Neuronal stem cell (in vitro differentiated cells): ENCODE measurements around the gene ZNF841. TPM values are rescaled to one million over a fixed set of nuclear protein-coding genes. Genes with fewer than 3 reads are reported as not detected.
A peak's percentile ranks its signal among the peaks of the same experiment; 100 is the strongest.

Experiments used
- DNase-seq: peaks from one replicate; pipeline ENCODE4 v3.0.0-alpha.2; 2013; ENCODE audit warnings: low spot score
- H2AFZ ChIP-seq: one replicate; pipeline ENCODE4 v1.6.1; 2013; ENCODE audit warnings: mild to moderate bottlenecking, low read length, inconsistent platforms
- H2AK5ac ChIP-seq: 2 replicates; pipeline ENCODE4 v1.6.1; 2013; ENCODE audit warnings: low read depth, mild to moderate bottlenecking, inconsistent platforms, low read length, moderate library complexity, mixed read lengths
- H2BK120ac ChIP-seq: 2 replicates; pipeline ENCODE4 v1.6.1; 2013; ENCODE audit warnings: low read depth, mild to moderate bottlenecking, inconsistent platforms, low read length, moderate library complexity, mixed read lengths
- H2BK12ac ChIP-seq: one replicate; pipeline ENCODE4 v1.6.1; 2013; ENCODE audit warnings: low read length, inconsistent platforms
- H2BK15ac ChIP-seq: 2 replicates; pipeline ENCODE4 v1.6.1; 2013; ENCODE audit warnings: mild to moderate bottlenecking, low read length, inconsistent platforms, mixed read lengths
- H2BK5ac ChIP-seq: one replicate; pipeline ENCODE4 v1.6.1; 2013; ENCODE audit warnings: inconsistent platforms, mild to moderate bottlenecking, low read length, moderate library complexity
- H3K14ac ChIP-seq: one replicate; pipeline ENCODE4 v1.6.1; 2013; ENCODE audit warnings: low read length, inconsistent platforms
- H3K18ac ChIP-seq: 2 replicates; pipeline ENCODE4 v1.6.1; 2013; ENCODE audit warnings: low read length, inconsistent platforms
- H3K23ac ChIP-seq: 2 replicates; pipeline ENCODE4 v1.6.1; 2013; ENCODE audit warnings: low read depth, mild to moderate bottlenecking, mixed read lengths, low read length, inconsistent platforms; ENCODE audit not compliant: poor library complexity
- H3K27ac ChIP-seq: replicated peaks from 3 replicates; pipeline ENCODE4 v1.5.1; 2013; ENCODE audit warnings: low read length, inconsistent platforms
- H3K27me3 ChIP-seq, 3 experiments: 2 replicates each; pipeline ENCODE4 v1.6.1; 2013; ENCODE audit warnings: low read length in 3 of 3, mild to moderate bottlenecking in 2 of 3, inconsistent platforms in 1 of 3, low read depth in 1 of 3, mixed read lengths in 1 of 3, moderate library complexity in 1 of 3; ENCODE audit not compliant: control insufficient read depth in 3 of 3, insufficient read depth in 3 of 3
- H3K36me3 ChIP-seq, 2 donors: replicated peaks in 1 of 2; 2 replicates each; pipeline ENCODE4 v1.6.1; 2013; ENCODE audit warnings: low read length in 2 of 2; ENCODE audit not compliant: control insufficient read depth in 2 of 2, insufficient read depth in 2 of 2
- H3K4ac ChIP-seq: 2 replicates; pipeline ENCODE4 v1.6.1; 2013; ENCODE audit warnings: inconsistent platforms, mild to moderate bottlenecking, low read length, moderate library complexity
- H3K4me1 ChIP-seq, 2 donors: 1 replicate in 1 of 2; 2 replicates in 1 of 2; pipeline ENCODE4 v1.6.1; 2013; ENCODE audit warnings: low read length in 2 of 2, low read depth in 1 of 2; ENCODE audit not compliant: control insufficient read depth in 2 of 2, insufficient read depth in 1 of 2
- H3K4me2 ChIP-seq: one replicate; pipeline ENCODE4 v1.6.1; 2013; ENCODE audit warnings: mild to moderate bottlenecking, low read length, inconsistent platforms; ENCODE audit not compliant: insufficient read depth, poor library complexity, severe bottlenecking
- H3K4me3 ChIP-seq, 2 donors: 2 replicates each; pipeline ENCODE4 v1.5.1; 2013; ENCODE audit warnings: low read length in 2 of 2, mild to moderate bottlenecking in 2 of 2, inconsistent platforms in 1 of 2, moderate library complexity in 1 of 2
- H3K79me1 ChIP-seq: one replicate; pipeline ENCODE4 v1.6.1; 2013; ENCODE audit warnings: low read depth, mild to moderate bottlenecking, inconsistent platforms, low read length, moderate library complexity
- H3K9ac ChIP-seq: one replicate; pipeline ENCODE4 v1.6.1; 2013; ENCODE audit warnings: mild to moderate bottlenecking, low read depth, low read length, inconsistent platforms; ENCODE audit not compliant: poor library complexity
- H3K9me3 ChIP-seq, 2 donors: replicated peaks in 1 of 2; 2 replicates each; pipeline versions ENCODE3 to v1.6.1; 2013; ENCODE audit warnings: low read length in 2 of 2, mild to moderate bottlenecking in 2 of 2, inconsistent platforms in 1 of 2, low read depth in 1 of 2, mixed read lengths in 1 of 2, moderate library complexity in 1 of 2; ENCODE audit not compliant: control insufficient read depth in 2 of 2, insufficient read depth in 1 of 2
- H4K8ac ChIP-seq: one replicate; pipeline ENCODE4 v1.6.1; 2013; ENCODE audit warnings: low read depth, mild to moderate bottlenecking, inconsistent platforms, low read length, moderate library complexity
- H4K91ac ChIP-seq: one replicate; pipeline ENCODE4 v1.6.1; 2013; ENCODE audit warnings: low read length, low read depth, mild to moderate bottlenecking, inconsistent platforms; ENCODE audit not compliant: poor library complexity
- WGBS, 2 donors: extraction: QIAGEN DNeasy Blood & Tissue Kit; methylation state at CpG; one replicate each; pipeline ENCODE4 v1.1.7; 2013; ENCODE audit warnings: missing lambda C conversion rate in 2 of 2, mixed read lengths in 1 of 2; ENCODE audit not compliant: insufficient read length in 2 of 2, insufficient replicate concordance in 1 of 2; ENCODE audit errors: extremely low coverage in 2 of 2; 5-methylcytosine and 5-hydroxymethylcytosine counted together
- polyA plus RNA-seq, 2 experiments: library from polyadenylated mRNA; stranded (reverse); fragments of 200-250 nt; gene quantifications; one replicate each; pipeline ENCODE4 v1.2.3, GENCODE V29; 2013

The ZNF841 gene
- polyA plus RNA-seq (2013, experiment 1 of 2) = 4.7 TPM
- polyA plus RNA-seq (2013, experiment 2 of 2) = 4.7 TPM

GRCh38 chr19:52095172-52096014 is at the start of gene ZNF841:
TSS of gene ZNF841 (minus strand) at chr19:52095765. CDS start at chr19:52084801, 10,964 bp downstream.
- Histone ChIP-seq H4K91ac (no peak within 1 kb of the TSS), H3K4ac (no peak within 1 kb of the TSS), H2AFZ (peak within 1 kb of the TSS; percentile 80), H2BK5ac (no peak within 1 kb of the TSS), H3K4me1 (peaks cover 0 to 2% of the 10 kb centered on the region in 2 donors), H2BK12ac (no peak within 1 kb of the TSS), H3K79me1 (no peaks in the 10 kb centered on the region), H4K8ac (no peak within 1 kb of the TSS), H3K9me3 (peaks cover 4 to 54% of the 10 kb centered on the region in 2 donors), H3K9ac (peak within 1 kb of the TSS; percentile 83), H3K23ac (no peak within 1 kb of the TSS), H3K14ac (no peak within 1 kb of the TSS), H3K27ac (no peak within 1 kb of the TSS), H3K36me3 (peaks cover 0 to 34% of the 10 kb centered on the region in 2 donors), H3K18ac (peak within 1 kb of the TSS; percentile 71), H3K27me3 (peaks cover 0 to 2% (median 0%) of the 10 kb centered on the region in 3 experiments), H2BK120ac (no peak within 1 kb of the TSS), H2BK15ac (no peak within 1 kb of the TSS), H3K4me2 (peak within 1 kb of the TSS; percentile 78), H3K4me3 (peak within 1 kb of the TSS; percentile 66 to 97), H2AK5ac (no peak within 1 kb of the TSS)
- DNase-seq = peak; percentile 69
- no CpG with 5 or more reads among the region's 59 CpGs for WGBS, 2 donors

- no peak overlapping the region for H3K23ac ChIP-seq
- H2BK120ac ChIP-seq = no peak overlapping the region
- H3K14ac ChIP-seq = no peak overlapping the region
- no peak overlapping the region for H2BK5ac ChIP-seq
- no peak overlapping the region for H3K9ac ChIP-seq
- no peak overlapping the region for H3K18ac ChIP-seq
- H2AK5ac ChIP-seq = no peak overlapping the region
- no CpG with 5 or more reads among the region's 3 CpGs for WGBS, 2 donors
- no peak overlapping the region for H3K4me2 ChIP-seq
- H3K4me3 ChIP-seq = no peak overlapping the region
- H3K4me1 ChIP-seq = peaks cover 0 to 4% of the 10 kb centered on the region in 2 donors
- peaks cover 2 to 17% of the 10 kb centered on the region in 2 donors for H3K9me3 ChIP-seq
- H2BK12ac ChIP-seq = no peak overlapping the region
- H3K27me3 ChIP-seq = no peaks in the 10 kb centered on the region
- H3K79me1 ChIP-seq = no peaks in the 10 kb centered on the region
- no peak overlapping the region for H3K27ac ChIP-seq
- no peak overlapping the region for H2BK15ac ChIP-seq
- no peak for DNase-seq
- no peak overlapping the region for H4K91ac ChIP-seq
- H2AFZ ChIP-seq = no peak overlapping the region
- H3K36me3 ChIP-seq = peaks cover 0 to 8% of the 10 kb centered on the region in 2 donors
- no peak overlapping the region for H4K8ac ChIP-seq
- no peak overlapping the region for H3K4ac ChIP-seq
Measured at GRCh38 chr19:52142001-52142595, 46.5 kb upstream of the ZNF841 start.

DNA sequence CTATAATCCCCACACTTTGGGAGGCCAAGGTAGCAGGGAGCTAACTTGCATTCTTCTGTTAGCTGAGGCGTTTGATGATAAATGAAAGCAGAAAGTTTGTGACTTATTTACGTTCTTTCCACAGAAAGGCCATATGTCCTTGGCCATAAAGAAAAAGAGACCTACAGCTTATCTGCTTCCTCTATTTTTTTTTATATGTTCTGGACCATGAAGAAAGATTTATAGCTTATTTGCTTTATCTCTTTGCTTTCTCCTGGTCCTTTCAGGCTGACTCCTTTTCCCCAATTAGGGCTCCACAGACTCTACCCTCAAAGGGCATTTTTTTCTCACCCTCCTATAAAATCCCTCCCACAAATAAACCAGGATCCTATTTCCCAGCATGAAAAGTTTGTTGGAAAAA is 45.6 kb upstream of the ZNF841 start:
- H2BK12ac ChIP-seq = no peak overlapping the region
- no peak overlapping the region for H3K9ac ChIP-seq
- H4K91ac ChIP-seq = no peak overlapping the region
- H3K27me3 ChIP-seq = no peaks in the 10 kb centered on the region
- no peak for DNase-seq
- no peak overlapping the region for H2BK15ac ChIP-seq
- no peak overlapping the region for H3K27ac ChIP-seq
- no peak overlapping the region for H3K4ac ChIP-seq
- H2BK5ac ChIP-seq = no peak overlapping the region
- H2AFZ ChIP-seq = no peak overlapping the region
- no peak overlapping the region for H3K14ac ChIP-seq
- no peak overlapping the region for H2BK120ac ChIP-seq
- H3K4me3 ChIP-seq = no peak overlapping the region
- no peak overlapping the region for H3K4me2 ChIP-seq
- peaks cover 2 to 14% of the 10 kb centered on the region in 2 donors for H3K36me3 ChIP-seq
- no peak overlapping the region for H3K23ac ChIP-seq
- H3K4me1 ChIP-seq = peaks cover 0 to 4% of the 10 kb centered on the region in 2 donors
- H3K79me1 ChIP-seq = no peaks in the 10 kb centered on the region
- H3K18ac ChIP-seq = no peak overlapping the region
- WGBS, 2 donors = no CpG with 5 or more reads among the region's 2 CpGs
- H4K8ac ChIP-seq = no peak overlapping the region
- no peak overlapping the region for H2AK5ac ChIP-seq
- peaks cover 6 to 24% of the 10 kb centered on the region in 2 donors for H3K9me3 ChIP-seq
